Measurements from ENCODE around the gene DIP2C. TPM values are rescaled to one million over a fixed set of nuclear protein-coding genes. Genes with fewer than 3 reads are reported as not detected.

Gene DIP2C
- polyA plus RNA-seq, 4 donors = 3.1 to 13.3 (median 4.7) TPM

- H3K27me3 ChIP-seq (ENCODE audit: control insufficient read depth in 3 of 3, insufficient read depth in 3 of 3, low read length in 3 of 3) = no peaks in the 10 kb centered on the region
- H3K4me3 ChIP-seq (ENCODE audit: low read depth in 1 of 3, low read length in 3 of 3) = no peak overlapping the region
- H3K9me3 ChIP-seq (ENCODE audit: control insufficient read depth in 2 of 2, insufficient read depth in 1 of 2, low read depth in 1 of 2, low read length in 1 of 2) = no peaks in the 10 kb centered on the region
- WGBS, 3 donors = 58 to 73% (median 64%) methylated on average over 31 to 33 of the region's 33 CpGs
- no peaks in the 10 kb centered on the region for H3K4me1 ChIP-seq (ENCODE audit: control insufficient read depth in 3 of 3, insufficient read depth in 2 of 3, low read depth in 1 of 3, low read length in 2 of 3)
- H3K27ac ChIP-seq (ENCODE audit: low read depth in 1 of 3, low read length in 2 of 3) = no peak overlapping the region
- FAIRE-seq (no peak), DNase-seq (peak; percentile 28 to 70)
- peaks cover 0 to 51% (median 4%) of the 10 kb centered on the region in 3 donors for H3K36me3 ChIP-seq (ENCODE audit: control insufficient read depth in 3 of 3, insufficient read depth in 2 of 3, low read depth in 1 of 3, low read length in 3 of 3)
Observed at GRCh38 chr10:338171-339037, 351.1 kb downstream of the DIP2C start.

- H3K36me3 ChIP-seq (ENCODE audit: control insufficient read depth in 3 of 3, insufficient read depth in 2 of 3, low read depth in 1 of 3, low read length in 3 of 3) = peaks cover 0 to 44% (median 4%) of the 10 kb centered on the region in 3 donors
- WGBS, 3 donors = 81 to 88% (median 85%) methylated on average over 6 of the region's 6 CpGs
- no peaks in the 10 kb centered on the region for H3K4me1 ChIP-seq (ENCODE audit: control insufficient read depth in 3 of 3, insufficient read depth in 2 of 3, low read depth in 1 of 3, low read length in 2 of 3)
- DNase-seq = no peak
- H3K9me3 ChIP-seq (ENCODE audit: control insufficient read depth in 2 of 2, insufficient read depth in 1 of 2, low read depth in 1 of 2, low read length in 1 of 2) = no peaks in the 10 kb centered on the region
- no peak overlapping the region for H3K4me3 ChIP-seq (ENCODE audit: low read depth in 1 of 3, low read length in 3 of 3)
- H3K27ac ChIP-seq (ENCODE audit: low read depth in 1 of 3, low read length in 2 of 3) = no peak overlapping the region
- H3K27me3 ChIP-seq (ENCODE audit: control insufficient read depth in 3 of 3, insufficient read depth in 3 of 3, low read length in 3 of 3) = no peaks in the 10 kb centered on the region
- no peak for FAIRE-seq
Observed at GRCh38 chr10:336247-336646, 353.2 kb downstream of the DIP2C start.

- FAIRE-seq = no peak
- Histone ChIP-seq H3K4me3 (ENCODE audit: low read depth in 1 of 3, low read length in 3 of 3) (no peak overlapping the region), H3K27me3 (ENCODE audit: control insufficient read depth in 3 of 3, insufficient read depth in 3 of 3, low read length in 3 of 3) (no peaks in the 10 kb centered on the region), H3K27ac (ENCODE audit: low read depth in 1 of 3, low read length in 2 of 3) (no peak overlapping the region), H3K36me3 (ENCODE audit: control insufficient read depth in 3 of 3, insufficient read depth in 2 of 3, low read depth in 1 of 3, low read length in 3 of 3) (peaks cover 0 to 36% (median 0%) of the 10 kb centered on the region in 3 donors), H3K4me1 (ENCODE audit: control insufficient read depth in 3 of 3, insufficient read depth in 2 of 3, low read depth in 1 of 3, low read length in 2 of 3) (no peaks in the 10 kb centered on the region), H3K9me3 (ENCODE audit: control insufficient read depth in 2 of 2, insufficient read depth in 1 of 2, low read depth in 1 of 2, low read length in 1 of 2) (no peaks in the 10 kb centered on the region)
- WGBS, 3 donors = 91 to 94% (median 93%) methylated on average over 14 of the region's 14 CpGs
- no peak for DNase-seq
Observed at GRCh38 chr10:335151-335800, 354.2 kb downstream of the DIP2C start.

GRCh38 chr10:331186-331585 lies 358.3 kb downstream of the DIP2C start:
- H3K4me3 ChIP-seq (ENCODE audit: low read depth in 1 of 3, low read length in 3 of 3) = no peak overlapping the region
- DNase-seq (no peak), FAIRE-seq (no peak)
- H3K36me3 ChIP-seq (ENCODE audit: control insufficient read depth in 3 of 3, insufficient read depth in 2 of 3, low read depth in 1 of 3, low read length in 3 of 3) = peaks cover 0 to 26% (median 0%) of the 10 kb centered on the region in 3 donors
- H3K27me3 ChIP-seq (ENCODE audit: control insufficient read depth in 3 of 3, insufficient read depth in 3 of 3, low read length in 3 of 3) = no peaks in the 10 kb centered on the region
- H3K4me1 ChIP-seq (ENCODE audit: control insufficient read depth in 3 of 3, insufficient read depth in 2 of 3, low read depth in 1 of 3, low read length in 2 of 3) = peaks cover 0 to 9% (median 0%) of the 10 kb centered on the region in 3 donors
- H3K9me3 ChIP-seq (ENCODE audit: control insufficient read depth in 2 of 2, insufficient read depth in 1 of 2, low read depth in 1 of 2, low read length in 1 of 2) = peaks cover 0 to 3% of the 10 kb centered on the region in 2 donors
- WGBS, 3 donors = 93 to 97% (median 94%) methylated on average over 3 of the region's 3 CpGs
- H3K27ac ChIP-seq (ENCODE audit: low read depth in 1 of 3, low read length in 2 of 3) = no peak overlapping the region

GRCh38 chr10:329361-330099 lies 359.9 kb downstream of the DIP2C start:
- H3K27ac ChIP-seq (ENCODE audit: low read depth in 1 of 3, low read length in 2 of 3) = peak overlapping the region; percentile 65 to 83 (median 80)
- peak; percentile 94 to 96 for DNase-seq
- H3K4me1 ChIP-seq (ENCODE audit: control insufficient read depth in 3 of 3, insufficient read depth in 2 of 3, low read depth in 1 of 3, low read length in 2 of 3) = peaks cover 0 to 9% (median 0%) of the 10 kb centered on the region in 3 donors
- WGBS, 3 donors = 10 to 25% (median 22%) methylated on average over 15 of the region's 15 CpGs
- H3K9me3 ChIP-seq (ENCODE audit: control insufficient read depth in 2 of 2, insufficient read depth in 1 of 2, low read depth in 1 of 2, low read length in 1 of 2) = peaks cover 0 to 3% of the 10 kb centered on the region in 2 donors
- no peak for FAIRE-seq
- no peaks in the 10 kb centered on the region for H3K27me3 ChIP-seq (ENCODE audit: control insufficient read depth in 3 of 3, insufficient read depth in 3 of 3, low read length in 3 of 3)
- peaks cover 0 to 34% (median 0%) of the 10 kb centered on the region in 3 donors for H3K36me3 ChIP-seq (ENCODE audit: control insufficient read depth in 3 of 3, insufficient read depth in 2 of 3, low read depth in 1 of 3, low read length in 3 of 3)
- peak overlapping the region in 1 of 3 donors; percentile 31 for H3K4me3 ChIP-seq (ENCODE audit: low read depth in 1 of 3, low read length in 3 of 3)

GRCh38 chr10:327889-328852 lies 361.3 kb downstream of the DIP2C start:
- Histone ChIP-seq H3K27me3 (ENCODE audit: control insufficient read depth in 3 of 3, insufficient read depth in 3 of 3, low read length in 3 of 3) (no peaks in the 10 kb centered on the region), H3K4me1 (ENCODE audit: control insufficient read depth in 3 of 3, insufficient read depth in 2 of 3, low read depth in 1 of 3, low read length in 2 of 3) (peaks cover 0 to 9% (median 0%) of the 10 kb centered on the region in 3 donors), H3K4me3 (ENCODE audit: low read depth in 1 of 3, low read length in 3 of 3) (no peak overlapping the region), H3K36me3 (ENCODE audit: control insufficient read depth in 3 of 3, insufficient read depth in 2 of 3, low read depth in 1 of 3, low read length in 3 of 3) (peaks cover 0 to 32% (median 0%) of the 10 kb centered on the region in 3 donors), H3K27ac (ENCODE audit: low read depth in 1 of 3, low read length in 2 of 3) (no peak overlapping the region), H3K9me3 (ENCODE audit: control insufficient read depth in 2 of 2, insufficient read depth in 1 of 2, low read depth in 1 of 2, low read length in 1 of 2) (peaks cover 0 to 3% of the 10 kb centered on the region in 2 donors)
- FAIRE-seq (no peak), DNase-seq (no peak)
- 93 to 94% (median 94%) methylated on average over 22 of the region's 22 CpGs for WGBS, 3 donors

- Histone ChIP-seq H3K9me3 (ENCODE audit: control insufficient read depth in 2 of 2, insufficient read depth in 1 of 2, low read depth in 1 of 2, low read length in 1 of 2) (peaks cover 0 to 3% of the 10 kb centered on the region in 2 donors), H3K4me3 (ENCODE audit: low read depth in 1 of 3, low read length in 3 of 3) (no peak overlapping the region), H3K27me3 (ENCODE audit: control insufficient read depth in 3 of 3, insufficient read depth in 3 of 3, low read length in 3 of 3) (no peaks in the 10 kb centered on the region), H3K36me3 (ENCODE audit: control insufficient read depth in 3 of 3, insufficient read depth in 2 of 3, low read depth in 1 of 3, low read length in 3 of 3) (peaks cover 0 to 32% (median 0%) of the 10 kb centered on the region in 3 donors), H3K27ac (ENCODE audit: low read depth in 1 of 3, low read length in 2 of 3) (no peak overlapping the region), H3K4me1 (ENCODE audit: control insufficient read depth in 3 of 3, insufficient read depth in 2 of 3, low read depth in 1 of 3, low read length in 2 of 3) (peaks cover 0 to 9% (median 0%) of the 10 kb centered on the region in 3 donors)
- 92 to 94% (median 93%) methylated on average over 29 of the region's 29 CpGs for WGBS, 3 donors
- FAIRE-seq = no peak
- no peak for DNase-seq
Observed at GRCh38 chr10:326894-327635, 362.4 kb downstream of the DIP2C start.

Data from small intestine (tissue), 7 donors.